ENCODE measurements around the gene NPLOC4.
"Not testable (repeated sequence)": the region's sequence is repeated elsewhere in the genome, so short reads cannot be mapped to it uniquely, and the experiment has no call there.

NPLOC4 gene

GRCh38 chr17:81636505-81637288 lies at the start of gene NPLOC4, which contains the start of gene TSPAN10:
NPLOC4 (minus strand) TSS chr17:81637112; CDS start chr17:81636930, 182 bp downstream.
TSPAN10 (plus strand) TSS chr17:81637196; CDS start chr17:81642413, 5,217 bp downstream.
- peak; percentile 83 for DNase-seq
- ATAC-seq (replicated peaks), result peak; percentile 91 to 95

GRCh38 chr17:81686614-81687013 lies 49.7 kb upstream of the NPLOC4 start:
- Mint-ChIP-seq H3K4me3 (no peak overlapping the region), H3K4me1 (peaks cover 29 to 64% of the 10 kb centered on the region in 2 donors), H3K27me3 (no peaks in the 10 kb centered on the region), H3K36me3 (peaks cover 44 to 55% of the 10 kb centered on the region in 2 donors), H3K9me3 (no peaks in the 10 kb centered on the region), H3K27ac (peak overlapping the region; percentile 71)
- ATAC-seq (replicated peaks), result no peak
- DNase-seq, result no peak

More at GRCh38 chr17:81636505-81637288, at the start of gene NPLOC4, which contains the start of gene TSPAN10:
- peak within 1 kb of the TSS; percentile 88 to 93 for H3K4me3 Mint-ChIP-seq
- no peaks in the 10 kb centered on the region for H3K9me3 Mint-ChIP-seq
- peaks cover 7 to 16% of the 10 kb centered on the region in 2 donors for H3K4me1 Mint-ChIP-seq
- peak within 1 kb of the TSS; percentile 92 for H3K27ac Mint-ChIP-seq
- peaks cover 0 to 10% of the 10 kb centered on the region in 2 donors for H3K36me3 Mint-ChIP-seq
- no peaks in the 10 kb centered on the region for H3K27me3 Mint-ChIP-seq

- no peak for ATAC-seq (replicated peaks)
- peaks cover 41 to 49% of the 10 kb centered on the region in 2 donors for H3K36me3 Mint-ChIP-seq
Observed at GRCh38 chr17:81685108-81685507, 48.2 kb upstream of the NPLOC4 start.

GRCh38 chr17:81684442-81684911 lies 47.6 kb upstream of the NPLOC4 start:
- DNase-seq, result no peak
- Mint-ChIP-seq H3K27ac (peak overlapping the region; percentile 92), H3K9me3 (no peaks in the 10 kb centered on the region), H3K27me3 (no peaks in the 10 kb centered on the region), H3K4me1 (peaks cover 30 to 51% of the 10 kb centered on the region in 2 donors), H3K36me3 (peaks cover 34 to 46% of the 10 kb centered on the region in 2 donors), H3K4me3 (peak overlapping the region; percentile 84 to 85)
- no peak for ATAC-seq (replicated peaks)

More at GRCh38 chr17:81685108-81685507, 48.2 kb upstream of the NPLOC4 start:
- Mint-ChIP-seq H3K27me3 (no peaks in the 10 kb centered on the region), H3K4me3 (peak overlapping the region; percentile 84 to 85), H3K27ac (peak overlapping the region; percentile 92), H3K4me1 (peaks cover 30 to 57% of the 10 kb centered on the region in 2 donors), H3K9me3 (no peaks in the 10 kb centered on the region)
- no peak for DNase-seq

GRCh38 chr17:81683584-81684441 lies 46.9 kb upstream of the NPLOC4 start, which contains the start of the genes ARL16 and HGS:
ARL16 (minus strand) TSS chr17:81683797; CDS start chr17:81683753, 44 bp downstream.
HGS (plus strand) TSS chr17:81684011; CDS start chr17:81684067, 56 bp downstream.
- Mint-ChIP-seq H3K9me3 (no peaks in the 10 kb centered on the region), H3K27ac (peak within 1 kb of the TSS; percentile 92), H3K27me3 (no peaks in the 10 kb centered on the region), H3K4me3 (peak within 1 kb of the TSS; percentile 84 to 85), H3K4me1 (peaks cover 32 to 44% of the 10 kb centered on the region in 2 donors), H3K36me3 (peaks cover 28 to 43% of the 10 kb centered on the region in 2 donors)
- ATAC-seq (replicated peaks) (peak; percentile 96 to 97), DNase-seq (peak; percentile 98)

- H3K4me1 Mint-ChIP-seq, result peaks cover 29 to 41% of the 10 kb centered on the region in 2 donors
- H3K4me3 Mint-ChIP-seq, result peak overlapping the region; percentile 84 to 85
- peak; percentile 16 to 19 for ATAC-seq (replicated peaks)
- H3K27ac Mint-ChIP-seq, result peak overlapping the region; percentile 90
- H3K27me3 Mint-ChIP-seq, result no peaks in the 10 kb centered on the region
- DNase-seq, result no peak
- no peaks in the 10 kb centered on the region for H3K9me3 Mint-ChIP-seq
- peaks cover 26 to 39% of the 10 kb centered on the region in 2 donors for H3K36me3 Mint-ChIP-seq
Observed at GRCh38 chr17:81683208-81683583, 46.3 kb upstream of the NPLOC4 start.

GRCh38 chr17:81682565-81683207 lies 45.8 kb upstream of the NPLOC4 start:
- DNase-seq (no peak), ATAC-seq (replicated peaks) (no peak)
- H3K4me3 Mint-ChIP-seq, result peak overlapping the region; percentile 84 to 85
- peak overlapping the region; percentile 90 for H3K27ac Mint-ChIP-seq
- H3K9me3 Mint-ChIP-seq, result no peaks in the 10 kb centered on the region
- H3K36me3 Mint-ChIP-seq, result peaks cover 25 to 38% of the 10 kb centered on the region in 2 donors
- H3K27me3 Mint-ChIP-seq, result no peaks in the 10 kb centered on the region
- peaks cover 29 to 40% of the 10 kb centered on the region in 2 donors for H3K4me1 Mint-ChIP-seq

GRCh38 chr17:81681672-81682071 lies 44.8 kb upstream of the NPLOC4 start:
- H3K27ac Mint-ChIP-seq, result peak overlapping the region; percentile 56
- ATAC-seq (replicated peaks) (no peak), DNase-seq (no peak)
- no peaks in the 10 kb centered on the region for H3K9me3 Mint-ChIP-seq
- peaks cover 24 to 35% of the 10 kb centered on the region in 2 donors for H3K4me1 Mint-ChIP-seq
- peaks cover 17 to 28% of the 10 kb centered on the region in 2 donors for H3K36me3 Mint-ChIP-seq
- H3K4me3 Mint-ChIP-seq, result peak overlapping the region; percentile 30 to 36
- no peaks in the 10 kb centered on the region for H3K27me3 Mint-ChIP-seq

GRCh38 chr17:81680150-81680549 lies 43.2 kb upstream of the NPLOC4 start:
- Mint-ChIP-seq H3K9me3 (no peaks in the 10 kb centered on the region), H3K4me3 (no peak overlapping the region), H3K27ac (no peak overlapping the region), H3K4me1 (peaks cover 21 to 37% of the 10 kb centered on the region in 2 donors), H3K27me3 (no peaks in the 10 kb centered on the region), H3K36me3 (peaks cover 13 to 25% of the 10 kb centered on the region in 2 donors)
- DNase-seq, result no peak
- ATAC-seq (replicated peaks), result no peak

- ATAC-seq (replicated peaks) (no peak), DNase-seq (no peak)
- Mint-ChIP-seq H3K36me3 (peaks cover 31% of the 10 kb centered on the region in 2 donors), H3K27me3 (no peaks in the 10 kb centered on the region), H3K27ac (peak overlapping the region; percentile 25), H3K4me1 (peaks cover 14 to 39% of the 10 kb centered on the region in 2 donors), H3K4me3 (no peak overlapping the region), H3K9me3 (no peaks in the 10 kb centered on the region)
Observed at GRCh38 chr17:81676906-81677305, 40.0 kb upstream of the NPLOC4 start.

- ATAC-seq (replicated peaks), result peak; percentile 25 to 44
- peaks cover 11 to 36% of the 10 kb centered on the region in 2 donors for H3K4me1 Mint-ChIP-seq
- not testable (repeated sequence) for H3K27me3 Mint-ChIP-seq, H3K9me3 Mint-ChIP-seq, H3K4me3 Mint-ChIP-seq, DNase-seq
- peak overlapping the region; percentile 62 for H3K27ac Mint-ChIP-seq
- peaks cover 27 to 38% of the 10 kb centered on the region in 2 donors for H3K36me3 Mint-ChIP-seq
Observed at GRCh38 chr17:81675515-81676221, 38.8 kb upstream of the NPLOC4 start.

GRCh38 chr17:81673561-81674258 lies 36.8 kb upstream of the NPLOC4 start:
- DNase-seq (no peak), ATAC-seq (replicated peaks) (no peak)
- peaks cover 38 to 43% of the 10 kb centered on the region in 2 donors for H3K36me3 Mint-ChIP-seq
- H3K27me3 Mint-ChIP-seq, result no peaks in the 10 kb centered on the region
- H3K4me1 Mint-ChIP-seq, result peaks cover 9 to 38% of the 10 kb centered on the region in 2 donors
- no peaks in the 10 kb centered on the region for H3K9me3 Mint-ChIP-seq
- H3K27ac Mint-ChIP-seq, result no peak overlapping the region
- H3K4me3 Mint-ChIP-seq, result no peak overlapping the region
